Tibial artery (tissue), 4 donors: ENCODE data around the gene TSC22D1.

ENCODE experiments used
- DNase-seq, 2 donors: peaks; one replicate each; pipeline ENCODE4 v3.0.0-alpha.2; 2019
- H3K27ac ChIP-seq, 2 donors: fragments of 200-600 bp; sonication (generic) in 1 of 2; 1 replicate in 1 of 2; 2 replicates in 1 of 2; pipeline ENCODE4 v1.5.1; 2018 to 2019; ENCODE audit warnings: mild to moderate bottlenecking in 1 of 2
- H3K27me3 ChIP-seq, 2 donors: fragments of 200-600 bp; sonication (generic) in 1 of 2; one replicate each; pipeline versions ENCODE4 v1.5.1 to v1.6.0; 2016 to 2019
- H3K36me3 ChIP-seq, 3 donors: fragments of 200-600 bp; sonication (generic) in 2 of 3; one replicate each; pipeline ENCODE4 v1.5.1; 2016 to 2019; ENCODE audit warnings: mild to moderate bottlenecking in 2 of 3
- H3K4me1 ChIP-seq, 4 donors: fragments of 200-600 bp; sonication (generic) in 2 of 4; 1 replicate in 3 of 4; 2 replicates in 1 of 4; pipeline ENCODE4 v1.5.1; 2016 to 2019
- H3K4me3 ChIP-seq, 2 donors: fragments of 200-600 bp; sonication (generic) in 1 of 2; 1 replicate in 1 of 2; 2 replicates in 1 of 2; pipeline ENCODE4 v1.5.1; 2018 to 2019; ENCODE audit warnings: mild to moderate bottlenecking in 2 of 2
- H3K9me3 ChIP-seq, 3 donors: fragments of 200-600 bp; sonication (generic) in 1 of 3; one replicate each; pipeline ENCODE4 v1.5.1; 2016 to 2019
- CTCF ChIP-seq, 2 experiments: fragments of 200-600 bp in 1 of 2; fragments of 450-650 bp in 1 of 2; IDR thresholded peaks; one replicate each; pipeline ENCODE4 v1.5.1; 2017 to 2019; ENCODE audit warnings: antibody characterized with exemption in 2 of 2, mild to moderate bottlenecking in 1 of 2, moderate library complexity in 1 of 2
- intact Hi-C: fragments of 100-400 bp; cut with DNase I; formaldehyde crosslinking; loops from one replicate; pipeline ENCODE4 v1.15.0; 2023; ENCODE audit warnings: low total_unique reads

Gene TSC22D1

GRCh38 chr13:44386913-44387556, 189.1 kb downstream of the TSC22D1 start:
- no peak overlapping the region for H3K4me3 ChIP-seq
- no peaks in the 10 kb centered on the region for H3K4me1 ChIP-seq
- no peak for TF ChIP-seq CTCF (IDR thresholded peaks at IDR 0.05)
- H3K9me3 ChIP-seq, result no peaks in the 10 kb centered on the region
- H3K27ac ChIP-seq, result no peak overlapping the region
- DNase-seq, result no peak
- H3K27me3 ChIP-seq, result no peaks in the 10 kb centered on the region
- intact Hi-C loops, result no loop called here
- H3K36me3 ChIP-seq, result peaks cover 0 to 5% (median 0%) of the 10 kb centered on the region in 3 donors

- H3K27me3 ChIP-seq, result no peaks in the 10 kb centered on the region
- no peak overlapping the region for H3K4me3 ChIP-seq
- no peaks in the 10 kb centered on the region for H3K9me3 ChIP-seq
- no peak overlapping the region for H3K27ac ChIP-seq
- intact Hi-C loops, result no loop called here
- H3K4me1 ChIP-seq, result no peaks in the 10 kb centered on the region
- TF ChIP-seq CTCF (IDR thresholded peaks at IDR 0.05), result no peak
- DNase-seq, result no peak
- peaks cover 0 to 5% (median 0%) of the 10 kb centered on the region in 3 donors for H3K36me3 ChIP-seq
These were observed 190.3 kb downstream of the TSC22D1 start for GRCh38 chr13:44385847-44386246.

- no peak for TF ChIP-seq CTCF (IDR thresholded peaks at IDR 0.05)
- no peak for DNase-seq
- Histone ChIP-seq H3K4me3 (no peak overlapping the region), H3K4me1 (no peaks in the 10 kb centered on the region), H3K27me3 (no peaks in the 10 kb centered on the region), H3K27ac (no peak overlapping the region), H3K36me3 (peaks cover 0 to 5% (median 0%) of the 10 kb centered on the region in 3 donors), H3K9me3 (no peaks in the 10 kb centered on the region)
- intact Hi-C loops, result no loop called here
These were observed 190.7 kb downstream of the TSC22D1 start for GRCh38 chr13:44385401-44385800.

- intact Hi-C loops, result no loop called here
- Histone ChIP-seq H3K4me3 (no peak overlapping the region), H3K27ac (no peak overlapping the region), H3K27me3 (no peaks in the 10 kb centered on the region), H3K9me3 (no peaks in the 10 kb centered on the region), H3K36me3 (peaks cover 5% of the 10 kb centered on the region in 3 donors), H3K4me1 (no peaks in the 10 kb centered on the region)
- no peak for TF ChIP-seq CTCF (IDR thresholded peaks at IDR 0.05)
- no peak for DNase-seq
These were observed 191.4 kb downstream of the TSC22D1 start for GRCh38 chr13:44384778-44385177.

- Histone ChIP-seq H3K4me3 (no peak overlapping the region), H3K27ac (no peak overlapping the region), H3K9me3 (no peaks in the 10 kb centered on the region), H3K27me3 (no peaks in the 10 kb centered on the region), H3K4me1 (no peaks in the 10 kb centered on the region), H3K36me3 (peaks cover 5 to 6% (median 6%) of the 10 kb centered on the region in 3 donors)
- no peak for DNase-seq
- intact Hi-C loops, result no loop called here
- no peak for TF ChIP-seq CTCF (IDR thresholded peaks at IDR 0.05)
These were observed 192.2 kb downstream of the TSC22D1 start for GRCh38 chr13:44383945-44384344.
